Smooth muscle cell (in vitro differentiated cells): ENCODE measurements around the gene SETD3. TPM values are rescaled to one million over a fixed set of nuclear protein-coding genes. Genes with fewer than 3 reads are reported as not detected.

ENCODE experiments used
- DNase-seq: peaks from one replicate; lab custom pipeline; 2025; ENCODE audit not compliant: unreplicated experiment; lab: John Stamatoyannopoulos, UW
- H2AFZ ChIP-seq: fragments of 200-600 bp; sonication (generic); 2 replicates; pipeline ENCODE4 v1.6.0; 2016; ENCODE audit warnings: antibody characterized with exemption, low read depth, mild to moderate bottlenecking
- H3F3A ChIP-seq: fragments of 200-600 bp; sonication (generic); 2 replicates; pipeline ENCODE4 v1.6.0; 2017; ENCODE audit warnings: antibody characterized with exemption, low read depth
- H3K27ac ChIP-seq: fragments of 200-600 bp; sonication (generic); 2 replicates; pipeline ENCODE4 v1.5.1; 2016; ENCODE audit warnings: low read depth, mild to moderate bottlenecking
- H3K27me3 ChIP-seq: fragments of 200-600 bp; sonication (generic); 2 replicates; pipeline ENCODE4 v1.6.1; 2016; ENCODE audit warnings: low read depth, mild to moderate bottlenecking
- H3K36me3 ChIP-seq: fragments of 200-600 bp; sonication (generic); 2 replicates; pipeline ENCODE4 v1.5.1; 2016; ENCODE audit warnings: low read depth
- H3K4me1 ChIP-seq: fragments of 200-600 bp; sonication (generic); 2 replicates; pipeline ENCODE4 v1.5.1; 2016; ENCODE audit warnings: low read depth
- H3K4me2 ChIP-seq: fragments of 200-600 bp; sonication (generic); 2 replicates; pipeline ENCODE4 v1.6.0; 2016; ENCODE audit warnings: mild to moderate bottlenecking
- H3K4me3 ChIP-seq: fragments of 200-600 bp; sonication (generic); 2 replicates; pipeline ENCODE4 v1.5.1; 2016; ENCODE audit warnings: mild to moderate bottlenecking
- H3K79me2 ChIP-seq: fragments of 200-600 bp; sonication (generic); 2 replicates; pipeline ENCODE4 v1.6.0; 2016; ENCODE audit warnings: low read depth, mild to moderate bottlenecking
- H3K9ac ChIP-seq: fragments of 200-600 bp; sonication (generic); 2 replicates; pipeline ENCODE4 v1.6.0; 2016; ENCODE audit warnings: low read depth
- H3K9me3 ChIP-seq: fragments of 200-600 bp; sonication (generic); replicated peaks from 2 replicates; pipeline ENCODE4 v1.5.1; 2016; ENCODE audit warnings: low read depth
- H4K20me1 ChIP-seq: fragments of 200-600 bp; sonication (generic); 2 replicates; pipeline ENCODE4 v1.6.0; 2016; ENCODE audit warnings: low read depth
- WGBS: methylation state at CpG from one replicate; pipeline ENCODE4 v1.1.7; 2016; ENCODE audit warnings: low lambda C conversion rate; 5-methylcytosine and 5-hydroxymethylcytosine counted together
- polyA plus RNA-seq: library from polyadenylated mRNA; unstranded; fragments of >200 nt; fragmentation: Nextera tagmentation; extraction: Ambion mirVana; gene quantifications from 2 replicates; pipeline ENCODE4 v1.2.1, GENCODE V29; 2016
- total RNA-seq: library from RNA; depleted of rRNA; stranded (reverse); fragments of >200 nt; gene quantifications from 2 replicates; pipeline ENCODE4 v1.2.3, GENCODE V29; 2014
- TF ChIP-seq, protein P1 (sequence below): fragments of 200-600 bp; sonication (generic); IDR thresholded peaks from 2 replicates; pipeline ENCODE4 v1.5.1; 2017; ENCODE audit warnings: borderline replicate concordance, mild to moderate bottlenecking, antibody characterized with exemption; ENCODE audit not compliant: insufficient read depth, poor library complexity, severe bottlenecking

The SETD3 gene
- total and polyA plus RNA-seq, 2 experiments from 2014 or later = 49.2 to 74.9 TPM

- no peaks in the 10 kb centered on the region for H3K36me3 ChIP-seq
- H3K79me2 ChIP-seq = no peaks in the 10 kb centered on the region
- TF ChIP-seq, protein P1, sequence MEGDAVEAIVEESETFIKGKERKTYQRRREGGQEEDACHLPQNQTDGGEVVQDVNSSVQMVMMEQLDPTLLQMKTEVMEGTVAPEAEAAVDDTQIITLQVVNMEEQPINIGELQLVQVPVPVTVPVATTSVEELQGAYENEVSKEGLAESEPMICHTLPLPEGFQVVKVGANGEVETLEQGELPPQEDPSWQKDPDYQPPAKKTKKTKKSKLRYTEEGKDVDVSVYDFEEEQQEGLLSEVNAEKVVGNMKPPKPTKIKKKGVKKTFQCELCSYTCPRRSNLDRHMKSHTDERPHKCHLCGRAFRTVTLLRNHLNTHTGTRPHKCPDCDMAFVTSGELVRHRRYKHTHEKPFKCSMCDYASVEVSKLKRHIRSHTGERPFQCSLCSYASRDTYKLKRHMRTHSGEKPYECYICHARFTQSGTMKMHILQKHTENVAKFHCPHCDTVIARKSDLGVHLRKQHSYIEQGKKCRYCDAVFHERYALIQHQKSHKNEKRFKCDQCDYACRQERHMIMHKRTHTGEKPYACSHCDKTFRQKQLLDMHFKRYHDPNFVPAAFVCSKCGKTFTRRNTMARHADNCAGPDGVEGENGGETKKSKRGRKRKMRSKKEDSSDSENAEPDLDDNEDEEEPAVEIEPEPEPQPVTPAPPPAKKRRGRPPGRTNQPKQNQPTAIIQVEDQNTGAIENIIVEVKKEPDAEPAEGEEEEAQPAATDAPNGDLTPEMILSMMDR = no peak
- DNase-seq = no peak
- H3F3A ChIP-seq = no peaks in the 10 kb centered on the region
- no peak overlapping the region for H3K4me3 ChIP-seq
- H3K4me2 ChIP-seq = no peak overlapping the region
- no peaks in the 10 kb centered on the region for H3K4me1 ChIP-seq
- H3K27ac ChIP-seq = no peak overlapping the region
- no peak overlapping the region for H3K9ac ChIP-seq
- no peak overlapping the region for H2AFZ ChIP-seq
- H4K20me1 ChIP-seq = no peaks in the 10 kb centered on the region
- H3K9me3 ChIP-seq = no peaks in the 10 kb centered on the region
- 79% methylated on average over 5 of the region's 5 CpGs for WGBS
- H3K27me3 ChIP-seq = no peaks in the 10 kb centered on the region
Measured at GRCh38 chr14:99359906-99360305, 120.8 kb downstream of the SETD3 start.

GRCh38 chr14:99357916-99358390 is 122.7 kb downstream of the SETD3 start:
- no peak for DNase-seq
- no peak overlapping the region for H3K4me2 ChIP-seq
- H3K27me3 ChIP-seq = no peaks in the 10 kb centered on the region
- H3K4me1 ChIP-seq = no peaks in the 10 kb centered on the region
- TF ChIP-seq, protein P1 = no peak
- H3K9ac ChIP-seq = no peak overlapping the region
- H3K4me3 ChIP-seq = no peak overlapping the region
- no peaks in the 10 kb centered on the region for H3K9me3 ChIP-seq
- H2AFZ ChIP-seq = no peak overlapping the region
- no peaks in the 10 kb centered on the region for H3K79me2 ChIP-seq
- no peaks in the 10 kb centered on the region for H4K20me1 ChIP-seq
- H3K36me3 ChIP-seq = no peaks in the 10 kb centered on the region
- 89% methylated on average over 12 of the region's 12 CpGs for WGBS
- H3F3A ChIP-seq = no peaks in the 10 kb centered on the region
- no peak overlapping the region for H3K27ac ChIP-seq

DNA sequence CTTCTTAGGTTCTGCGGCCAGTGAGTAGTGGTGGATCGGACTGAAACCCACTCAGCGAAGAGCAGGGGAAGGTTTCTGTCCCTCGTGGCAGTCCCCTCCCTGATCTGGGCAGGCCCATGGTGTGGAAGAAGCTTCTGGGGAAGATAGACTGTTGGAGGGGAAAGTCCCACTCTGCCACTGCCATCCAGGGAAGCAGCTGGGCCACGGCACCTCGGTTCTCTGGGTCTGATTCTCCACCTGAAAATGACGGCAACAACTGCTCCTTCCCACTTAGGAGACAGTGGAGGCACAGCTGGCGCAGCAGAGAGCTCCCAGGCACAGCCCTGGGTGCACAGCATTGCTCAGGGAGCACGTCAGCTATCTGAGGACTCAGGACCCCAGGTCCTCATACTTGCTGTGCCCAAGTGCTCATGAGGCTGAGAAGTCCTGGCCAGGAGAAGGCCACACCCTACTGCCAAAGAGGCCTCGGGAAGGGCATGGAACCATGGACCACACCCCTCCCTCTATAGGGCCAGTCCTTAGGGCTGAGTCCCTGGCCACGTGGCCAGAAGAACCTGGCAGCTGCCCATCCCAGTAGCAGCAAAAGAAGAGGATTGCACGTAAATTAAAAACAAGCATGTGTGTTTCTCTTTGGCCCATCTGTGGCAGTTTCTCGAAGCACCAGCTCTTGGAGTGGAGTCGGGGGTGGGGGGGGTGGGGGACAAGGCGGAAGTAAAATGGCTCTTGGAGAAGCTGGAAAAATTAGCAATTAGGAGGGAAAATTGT is 123.3 kb downstream of the SETD3 start:
- DNase-seq = no peak
- no peaks in the 10 kb centered on the region for H3K9me3 ChIP-seq
- no peaks in the 10 kb centered on the region for H3K36me3 ChIP-seq
- no peaks in the 10 kb centered on the region for H3F3A ChIP-seq
- no peak overlapping the region for H2AFZ ChIP-seq
- TF ChIP-seq, protein P1 = no peak
- WGBS = 92% methylated on average over 15 of the region's 15 CpGs
- H3K9ac ChIP-seq = no peak overlapping the region
- H3K4me1 ChIP-seq = no peaks in the 10 kb centered on the region
- no peak overlapping the region for H3K27ac ChIP-seq
- H3K4me3 ChIP-seq = no peak overlapping the region
- H4K20me1 ChIP-seq = no peaks in the 10 kb centered on the region
- H3K4me2 ChIP-seq = no peak overlapping the region
- H3K79me2 ChIP-seq = no peaks in the 10 kb centered on the region
- no peaks in the 10 kb centered on the region for H3K27me3 ChIP-seq

GRCh38 chr14:99356031-99356608 is 124.5 kb downstream of the SETD3 start:
- Histone ChIP-seq H3K4me3 (no peak overlapping the region), H4K20me1 (no peaks in the 10 kb centered on the region), H3K4me2 (no peak overlapping the region), H3K27ac (no peak overlapping the region), H3F3A (no peaks in the 10 kb centered on the region), H3K9me3 (no peaks in the 10 kb centered on the region), H3K36me3 (no peaks in the 10 kb centered on the region), H2AFZ (no peak overlapping the region), H3K4me1 (no peaks in the 10 kb centered on the region), H3K9ac (no peak overlapping the region), H3K27me3 (no peaks in the 10 kb centered on the region), H3K79me2 (no peaks in the 10 kb centered on the region)
- WGBS = 90% methylated on average over 15 of the region's 15 CpGs
- TF ChIP-seq, protein P1 = no peak
- no peak for DNase-seq
